Measurements from ENCODE around the gene ADK. TPM values are rescaled to one million over a fixed set of nuclear protein-coding genes. Genes with fewer than 3 reads are reported as not detected.

ADK gene
- total and polyA plus RNA-seq, 2 of the 4 experiments (the other 2 are of a cell fraction), result 30.6 to 40.9 TPM

GRCh38 chr10:74548676-74549075, 397.7 kb downstream of the ADK start:
- no CpG with 5 or more reads among the region's 2 CpGs for WGBS, 2 experiments (ENCODE audit: extremely low coverage in 2 of 2, insufficient read length in 1 of 2)

More at GRCh38 chr10:74548676-74549075, 397.7 kb downstream of the ADK start:
- no TSS peak for BruUV-seq (replicated peaks)
- intact Hi-C loops (cut with micrococcal nuclease) (loop anchor here (10.0 kb wide), 1 partner anchor 366 kb away; no protein-coding TSS in a partner anchor), in situ Hi-C loops (cut with MboI; ENCODE audit: low sequenced_read_pairs) (no loop called here), dilution Hi-C loops (cut with HindIII; ENCODE audit: low sequenced_read_pairs, unreplicated experiment) (no loop called here)
- Histone ChIP-seq H3K23ac (ENCODE audit: low read depth, low read length) (no peak overlapping the region), H4K5ac (ENCODE audit: low read depth, low read length) (no peak overlapping the region), H3K36me3 (ENCODE audit: control insufficient read depth, insufficient read depth, low read length) (no peaks in the 10 kb centered on the region), H3K4ac (ENCODE audit: low read depth, low read length) (no peak overlapping the region), H2AFZ (replicated peaks; ENCODE audit: low read length, poor library complexity) (no peak overlapping the region), H2AK9ac (replicated peaks; ENCODE audit: low read depth, low read length, poor library complexity) (no peak overlapping the region), H3K56ac (ENCODE audit: extremely low read depth, insufficient read depth, low read length) (no peak overlapping the region), H3K9ac (ENCODE audit: low read depth, low read length) (no peak overlapping the region), H3K9me3 (ENCODE audit: control insufficient read depth, insufficient read depth, low read length) (no peaks in the 10 kb centered on the region), H3K4me1 (ENCODE audit: control insufficient read depth, insufficient read depth, low read length) (peaks cover 4% of the 10 kb centered on the region; the same call in 1 of the 2 replicates), H2BK15ac (ENCODE audit: low read depth, low read length) (no peak overlapping the region), H3K79me1 (ENCODE audit: low read depth in 1 of 2, low read length in 2 of 2) (no peaks in the 10 kb centered on the region; a peak in 2 of 4 replicates), H4K91ac (ENCODE audit: insufficient read depth, low read depth, low read length) (no peak overlapping the region), H3K27me3 (ENCODE audit: control insufficient read depth, insufficient read depth, low read length) (no peaks in the 10 kb centered on the region), H3K4me2 (ENCODE audit: low read depth, low read length) (no peak overlapping the region), H3K27ac (ENCODE audit: insufficient read depth, low read length) (no peak overlapping the region), H2BK5ac (ENCODE audit: low read depth, low read length, poor library complexity, severe bottlenecking) (peak overlapping the region; percentile 50), H3K18ac (ENCODE audit: low read depth, low read length) (peak overlapping the region; percentile 65; the same call in 1 of the 2 replicates), H4K20me1 (ENCODE audit: insufficient read depth, low read length) (no peaks in the 10 kb centered on the region), H3K4me3 (ENCODE audit: insufficient read depth, low read depth, low read length) (no peak overlapping the region), H2BK20ac (ENCODE audit: low read depth, low read length) (no peak overlapping the region), H3K9me1 (ENCODE audit: insufficient read depth, low read length) (no peaks in the 10 kb centered on the region), H2AK5ac (ENCODE audit: low read depth, low read length) (no peak overlapping the region), H3K14ac (replicated peaks; ENCODE audit: low read depth, low read length) (no peak overlapping the region), H4K8ac (ENCODE audit: low read depth in 2 of 2, low read length in 2 of 2) (peak overlapping the region in 1 of 2 experiments; percentile 1; a peak in 1 of 4 replicates), H2BK120ac (ENCODE audit: low read depth, low read length) (no peak overlapping the region)
- ChIA-PET POLR2A (ENCODE audit: unreplicated experiment) (no interaction called here), CTCF (no interaction called here)
- ATAC-seq (ENCODE audit: low read depth) (no peak), DNase-seq (peak; percentile 7)
- TF ChIP-seq CEBPB (IDR thresholded peaks at IDR 0.05; ENCODE audit: low read depth, low read length), result no peak
- TF ChIP-seq CTCF (conservative IDR thresholded peaks at IDR 0.05; ENCODE audit: low read depth, low read length), result no peak
- no peak for TF ChIP-seq CHD1 (IDR thresholded peaks at IDR 0.05; ENCODE audit: low read depth, low read length)
- TF ChIP-seq ELK1 (IDR thresholded peaks at IDR 0.05; ENCODE audit: borderline replicate concordance, low read depth, low read length), result no peak
- no peak for TF ChIP-seq USF2 (IDR thresholded peaks at IDR 0.05; ENCODE audit: low read depth, low read length)
- TF ChIP-seq FOS (IDR thresholded peaks at IDR 0.05; ENCODE audit: low read depth, low read length), result no peak
- TF ChIP-seq MXI1 (IDR thresholded peaks at IDR 0.05; ENCODE audit: borderline replicate concordance, low read depth, low read length), result no peak
- TF ChIP-seq NFE2L2 (IDR thresholded peaks at IDR 0.05; ENCODE audit: low read depth, low read length), result no peak

Measured in IMR-90 (cell line).